EH (cell line): ENCODE measurements around the gene SLC19A1.
"Not testable (repeated sequence)": the region's sequence is repeated elsewhere in the genome, so short reads cannot be mapped to it uniquely, and the experiment has no call there.

Experiments
- DNase-seq: peaks from one replicate; pipeline ENCODE4 v3.0.0-alpha.2; 2015; ENCODE audit warnings: low read depth

Gene SLC19A1

DNA sequence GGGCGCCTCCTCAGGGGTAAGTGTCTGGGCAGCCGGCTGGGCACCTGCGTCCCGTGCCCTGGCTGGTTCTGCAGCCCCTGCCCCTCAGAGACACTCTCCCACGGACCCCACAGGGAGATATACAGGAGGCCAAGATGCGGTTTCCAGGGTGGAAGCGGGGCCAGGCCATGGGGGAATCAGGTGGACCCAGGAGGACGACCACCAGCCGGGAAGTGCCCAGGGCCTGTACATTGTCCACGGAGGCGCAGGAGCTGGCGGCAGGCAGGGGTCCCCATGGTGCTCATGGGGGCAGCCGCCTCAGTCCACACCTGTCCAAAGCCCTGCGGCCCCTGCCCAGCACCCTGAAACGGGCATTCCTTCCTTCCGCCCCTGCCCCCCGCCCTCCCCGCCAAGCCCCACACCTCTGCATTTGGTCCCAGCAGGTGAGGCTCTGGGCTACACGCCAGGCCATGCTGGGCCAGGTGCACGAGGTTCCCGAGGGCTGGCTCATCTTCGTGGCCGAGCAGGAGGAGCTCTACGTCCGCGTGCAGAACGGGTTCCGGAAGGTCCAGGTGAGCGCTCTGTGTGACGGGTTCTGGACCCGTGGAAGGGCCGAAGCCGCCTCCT lies 36.7 kb downstream of the SLC19A1 start:
- no peak for DNase-seq

- no peak for DNase-seq
Observed at GRCh38 chr21:45504516-45505415, 37.5 kb downstream of the SLC19A1 start.

GRCh38 chr21:45504021-45504515 lies 38.2 kb downstream of the SLC19A1 start:
- no peak for DNase-seq

DNA sequence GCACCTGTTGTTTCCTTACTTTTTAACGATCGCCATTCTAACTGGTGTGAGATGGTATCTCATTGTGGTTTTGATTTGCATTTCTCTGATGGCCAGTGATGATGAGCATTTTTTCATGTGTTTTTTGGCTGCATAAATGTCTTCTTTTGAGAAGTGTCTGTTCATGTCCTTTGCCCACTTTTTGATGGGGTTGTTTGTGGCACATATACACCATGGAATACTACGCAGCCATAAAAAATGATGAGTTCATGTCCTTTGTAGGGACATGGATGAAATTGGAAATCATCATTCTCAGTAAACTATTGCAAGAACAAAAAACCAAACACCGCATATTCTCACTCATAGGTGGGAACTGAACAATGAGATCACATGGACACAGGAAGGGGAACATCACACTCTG lies 39.0 kb downstream of the SLC19A1 start:
- not testable (repeated sequence) for DNase-seq

GRCh38 chr21:45502600-45502999 lies 39.6 kb downstream of the SLC19A1 start:
- no peak for DNase-seq

GRCh38 chr21:45502006-45502345 lies 40.3 kb downstream of the SLC19A1 start:
- DNase-seq: no peak

- not testable (repeated sequence) for DNase-seq
Observed at GRCh38 chr21:45501081-45502005, 40.9 kb downstream of the SLC19A1 start.

DNA sequence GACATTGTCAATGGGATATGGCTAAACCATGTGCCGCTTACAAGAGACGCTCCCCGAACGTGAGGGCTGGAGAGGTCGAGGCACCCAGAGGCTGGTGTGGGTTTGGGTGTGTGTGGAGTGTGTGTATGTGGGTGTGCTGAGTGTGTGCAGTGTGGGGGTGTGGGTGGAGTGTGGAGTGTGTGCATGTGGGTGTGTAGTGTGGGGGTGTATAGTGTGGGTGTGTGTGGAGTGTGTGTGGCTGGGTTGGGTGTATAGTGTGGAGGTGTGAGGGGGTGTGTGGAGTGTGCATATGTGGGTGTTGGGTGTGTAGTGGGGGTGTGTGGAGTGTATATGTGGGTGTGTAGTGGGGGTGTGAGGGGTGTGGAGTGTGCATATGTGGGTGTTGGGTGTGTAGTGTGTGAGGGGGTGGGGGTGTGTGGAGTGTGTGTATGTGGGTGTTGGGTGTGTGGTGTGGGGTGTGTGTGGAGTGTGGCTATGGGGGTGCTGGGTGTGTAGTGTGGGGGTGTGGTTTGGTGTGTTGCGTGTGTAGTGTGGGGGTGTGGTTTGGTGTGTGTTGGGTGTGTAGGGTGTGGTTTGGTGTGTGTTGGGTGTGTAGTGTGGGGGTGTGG lies 42.2 kb downstream of the SLC19A1 start:
- no peak for DNase-seq

DNA sequence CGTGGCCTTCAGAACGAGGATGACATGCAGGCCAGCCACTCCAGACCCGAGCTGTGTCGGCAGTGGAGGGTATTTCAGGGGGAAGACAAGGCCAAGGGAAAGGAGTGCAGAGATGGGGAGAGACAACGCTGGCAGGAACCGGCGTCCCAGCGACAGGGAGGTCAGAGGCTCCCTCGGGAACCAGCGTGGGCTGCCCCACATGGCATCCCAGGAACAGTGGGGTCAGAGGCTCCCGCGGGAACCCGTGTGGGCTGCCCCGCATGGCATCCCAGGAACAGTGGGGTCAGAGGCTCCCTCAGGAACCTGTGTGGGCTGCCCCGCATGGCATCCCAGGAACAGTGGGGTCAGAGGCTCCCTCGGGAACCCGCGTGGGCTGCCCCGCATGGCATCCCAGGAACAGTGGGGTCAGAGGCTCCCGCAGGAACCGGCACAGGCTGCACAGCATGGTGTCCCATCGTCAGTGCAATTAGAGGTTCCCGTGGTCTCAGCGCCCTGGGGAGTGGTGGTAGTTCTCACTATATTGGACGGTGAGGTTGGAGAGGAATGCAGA lies 43.0 kb downstream of the SLC19A1 start:
- no peak for DNase-seq

GRCh38 chr21:45498646-45499000 lies 43.6 kb downstream of the SLC19A1 start:
- DNase-seq: no peak

- no peak for DNase-seq
Observed at GRCh38 chr21:45497846-45498645, 44.2 kb downstream of the SLC19A1 start.

DNA sequence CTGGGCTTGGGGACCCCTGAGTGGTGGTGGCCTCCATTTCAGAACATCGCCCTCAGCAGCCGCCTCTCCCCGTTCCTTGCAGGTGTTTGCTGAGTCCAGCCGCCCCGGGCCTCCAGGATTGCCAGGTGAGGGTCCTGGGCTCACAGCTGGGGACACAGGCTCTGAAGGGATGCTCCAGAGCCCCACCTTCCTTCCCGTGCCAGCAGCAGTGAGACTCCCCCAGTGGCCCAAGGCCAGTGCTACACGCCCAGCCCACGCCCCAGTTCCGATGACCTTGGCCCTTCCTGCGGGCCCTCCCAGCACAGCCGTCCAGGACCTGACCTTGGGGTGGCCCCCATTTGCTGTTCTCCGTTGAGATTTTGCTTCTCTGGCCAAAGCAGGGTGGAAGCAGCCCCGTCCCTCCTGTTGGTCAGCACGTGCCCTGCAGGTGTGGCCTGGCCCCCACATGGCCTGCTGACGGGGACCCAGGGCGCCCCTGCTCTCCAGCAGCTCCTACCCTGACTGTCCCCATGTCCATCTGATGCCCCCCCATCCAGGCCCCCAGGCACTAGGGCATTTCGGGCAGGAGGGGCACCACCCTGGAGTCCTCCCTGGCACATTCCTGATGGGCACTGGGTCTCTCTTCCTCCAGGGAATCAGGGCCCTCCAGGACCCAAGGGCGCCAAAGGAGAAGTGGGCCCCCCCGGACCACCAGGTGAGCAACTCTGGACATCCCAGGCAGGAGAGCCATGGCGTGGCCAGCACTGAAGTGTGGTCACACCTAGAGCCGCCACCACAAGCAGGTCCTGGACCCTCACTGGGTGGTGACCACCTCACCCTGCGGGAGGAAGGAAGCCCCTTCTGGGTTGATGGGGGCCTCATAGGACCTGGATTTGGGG lies 45.0 kb downstream of the SLC19A1 start:
- no peak for DNase-seq

GRCh38 chr21:45496151-45496967 lies 45.9 kb downstream of the SLC19A1 start:
- no peak for DNase-seq

GRCh38 chr21:45494851-45495680 lies 47.2 kb downstream of the SLC19A1 start:
- no peak for DNase-seq

DNA sequence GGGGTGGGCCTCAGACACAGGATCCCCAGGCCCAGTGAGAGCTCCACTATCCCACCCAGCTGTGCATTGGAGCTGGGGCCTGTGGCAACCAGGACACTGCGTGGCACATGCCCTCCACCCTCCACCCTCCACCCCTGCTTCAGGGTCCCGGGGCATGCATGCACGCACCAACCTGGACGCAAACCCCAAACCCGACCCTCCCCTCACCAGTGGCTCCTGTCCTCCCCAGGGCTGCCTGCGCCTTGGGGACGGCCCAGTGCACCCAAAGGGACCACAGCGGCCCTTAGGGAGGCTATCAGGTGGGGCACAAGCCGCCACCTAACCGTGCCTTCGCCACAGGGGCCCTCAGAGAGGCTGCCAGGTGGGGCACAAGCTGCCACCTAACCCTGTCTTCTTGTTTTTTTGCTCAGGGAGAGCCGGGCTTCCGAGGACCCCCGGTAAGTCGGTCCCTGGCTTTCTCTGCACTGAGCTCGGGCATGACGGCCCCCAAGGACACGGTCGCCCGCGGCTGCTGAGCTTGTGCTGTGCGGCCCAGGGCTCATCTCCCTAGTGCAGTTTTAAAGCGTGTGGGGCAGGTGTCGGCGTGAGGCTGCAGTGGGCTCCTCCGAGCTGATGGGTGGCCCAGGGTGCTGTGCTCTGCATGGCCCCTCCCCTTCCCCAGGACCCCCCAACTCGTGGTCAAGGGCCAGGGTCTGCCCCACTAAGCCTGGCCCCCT lies 47.9 kb downstream of the SLC19A1 start:
- DNase-seq: no peak

DNA sequence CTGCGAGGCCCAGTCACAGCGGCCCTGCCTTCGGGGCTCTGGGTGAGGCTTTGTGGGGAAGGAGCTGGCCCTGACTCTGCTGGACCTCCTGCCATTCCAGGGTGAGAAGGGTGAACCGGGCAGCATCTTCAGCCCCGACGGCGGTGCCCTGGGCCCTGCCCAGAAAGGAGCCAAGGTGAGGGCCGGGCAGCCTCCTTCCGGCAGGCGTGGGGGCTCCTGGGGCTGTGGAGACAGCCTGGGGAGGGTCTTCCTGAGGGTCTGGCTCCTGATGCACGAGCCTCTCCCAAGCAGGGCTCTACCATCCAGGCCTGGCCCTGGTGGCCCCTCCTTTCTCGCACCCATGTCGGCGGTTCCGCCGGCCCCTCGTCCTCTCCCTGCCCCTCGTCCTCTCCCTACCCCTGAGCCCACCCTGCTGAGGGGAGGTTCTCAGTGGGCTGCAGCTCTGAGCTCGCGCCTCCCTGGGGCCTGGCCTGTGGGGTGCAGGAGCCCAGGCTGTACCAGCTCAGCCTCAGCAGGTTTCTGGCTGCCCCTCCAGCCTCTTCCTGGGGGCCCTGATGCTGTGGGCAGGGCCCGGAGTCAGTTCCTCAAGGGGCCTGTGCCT lies 48.7 kb downstream of the SLC19A1 start:
- DNase-seq: no peak

DNA sequence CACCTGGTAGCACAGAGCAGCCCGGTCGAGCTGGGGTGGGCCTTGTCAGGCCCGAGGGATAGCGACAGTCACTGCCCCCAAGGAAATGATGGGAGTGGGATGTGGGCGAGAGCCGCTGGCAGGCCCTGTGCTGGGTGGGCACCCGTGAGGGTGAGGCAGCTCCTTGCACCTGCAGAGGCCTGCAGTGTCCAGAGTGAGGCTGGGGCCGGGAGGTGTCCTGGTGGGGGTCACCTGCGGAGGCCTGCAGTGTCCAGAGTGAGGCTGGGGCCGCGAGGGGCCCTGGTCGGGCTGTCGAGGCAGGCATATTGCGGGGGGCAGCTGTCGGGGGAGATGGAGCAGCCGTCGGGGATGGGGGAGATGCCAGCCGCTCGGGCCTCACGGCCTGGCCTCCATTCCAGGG lies 49.5 kb downstream of the SLC19A1 start:
- no peak for DNase-seq
